ENCODE measurements around the gene CDK6.

GRCh38 chr7:92798517-92799249 is 37.7 kb downstream of the CDK6 start:
- TF ChIP-seq, protein P1, sequence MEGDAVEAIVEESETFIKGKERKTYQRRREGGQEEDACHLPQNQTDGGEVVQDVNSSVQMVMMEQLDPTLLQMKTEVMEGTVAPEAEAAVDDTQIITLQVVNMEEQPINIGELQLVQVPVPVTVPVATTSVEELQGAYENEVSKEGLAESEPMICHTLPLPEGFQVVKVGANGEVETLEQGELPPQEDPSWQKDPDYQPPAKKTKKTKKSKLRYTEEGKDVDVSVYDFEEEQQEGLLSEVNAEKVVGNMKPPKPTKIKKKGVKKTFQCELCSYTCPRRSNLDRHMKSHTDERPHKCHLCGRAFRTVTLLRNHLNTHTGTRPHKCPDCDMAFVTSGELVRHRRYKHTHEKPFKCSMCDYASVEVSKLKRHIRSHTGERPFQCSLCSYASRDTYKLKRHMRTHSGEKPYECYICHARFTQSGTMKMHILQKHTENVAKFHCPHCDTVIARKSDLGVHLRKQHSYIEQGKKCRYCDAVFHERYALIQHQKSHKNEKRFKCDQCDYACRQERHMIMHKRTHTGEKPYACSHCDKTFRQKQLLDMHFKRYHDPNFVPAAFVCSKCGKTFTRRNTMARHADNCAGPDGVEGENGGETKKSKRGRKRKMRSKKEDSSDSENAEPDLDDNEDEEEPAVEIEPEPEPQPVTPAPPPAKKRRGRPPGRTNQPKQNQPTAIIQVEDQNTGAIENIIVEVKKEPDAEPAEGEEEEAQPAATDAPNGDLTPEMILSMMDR (IDR thresholded peaks at IDR 0.05), result no peak
- TF ChIP-seq POLR2AphosphoS5 (IDR thresholded peaks at IDR 0.05) (no peak), POLR2A (IDR thresholded peaks at IDR 0.05) (no peak)

All from prostate gland (tissue), 2 donors.